ENCODE results near the gene GFRA4.

DNA sequence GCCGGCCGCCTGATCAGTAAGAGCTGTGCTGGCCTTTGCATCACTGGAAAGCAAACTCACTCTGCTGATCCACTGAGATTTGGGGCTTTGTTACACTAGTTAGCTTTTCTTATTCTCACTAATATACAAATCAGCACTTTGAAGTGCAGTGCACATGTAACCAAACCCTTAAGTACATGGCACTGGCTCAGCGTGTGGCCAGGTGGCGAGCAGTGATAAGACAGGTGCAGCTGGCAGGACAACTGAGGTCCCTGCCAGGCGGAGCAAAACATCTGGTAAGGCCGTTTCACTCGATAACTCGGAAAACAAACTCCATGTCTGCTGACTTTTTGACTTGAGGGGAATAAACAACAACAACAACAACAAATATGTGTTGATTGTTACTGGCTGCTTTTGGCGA is 11.0 kb downstream of the GFRA4 start:
- TF ChIP-seq, protein P1, sequence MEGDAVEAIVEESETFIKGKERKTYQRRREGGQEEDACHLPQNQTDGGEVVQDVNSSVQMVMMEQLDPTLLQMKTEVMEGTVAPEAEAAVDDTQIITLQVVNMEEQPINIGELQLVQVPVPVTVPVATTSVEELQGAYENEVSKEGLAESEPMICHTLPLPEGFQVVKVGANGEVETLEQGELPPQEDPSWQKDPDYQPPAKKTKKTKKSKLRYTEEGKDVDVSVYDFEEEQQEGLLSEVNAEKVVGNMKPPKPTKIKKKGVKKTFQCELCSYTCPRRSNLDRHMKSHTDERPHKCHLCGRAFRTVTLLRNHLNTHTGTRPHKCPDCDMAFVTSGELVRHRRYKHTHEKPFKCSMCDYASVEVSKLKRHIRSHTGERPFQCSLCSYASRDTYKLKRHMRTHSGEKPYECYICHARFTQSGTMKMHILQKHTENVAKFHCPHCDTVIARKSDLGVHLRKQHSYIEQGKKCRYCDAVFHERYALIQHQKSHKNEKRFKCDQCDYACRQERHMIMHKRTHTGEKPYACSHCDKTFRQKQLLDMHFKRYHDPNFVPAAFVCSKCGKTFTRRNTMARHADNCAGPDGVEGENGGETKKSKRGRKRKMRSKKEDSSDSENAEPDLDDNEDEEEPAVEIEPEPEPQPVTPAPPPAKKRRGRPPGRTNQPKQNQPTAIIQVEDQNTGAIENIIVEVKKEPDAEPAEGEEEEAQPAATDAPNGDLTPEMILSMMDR (IDR thresholded peaks at IDR 0.05) = no peak
- no peak for TF ChIP-seq POLR2A (IDR thresholded peaks at IDR 0.05)

Measured in adrenal gland (tissue), 5 donors.